K562 (cell line): ENCODE data around the gene NDOR1. TPM values are rescaled to one million over a fixed set of nuclear protein-coding genes. Genes with fewer than 3 reads are reported as not detected.

ENCODE experiments used
- ATAC-seq: fragments of 200-7000 bp; cut with Tn5 transposase; 3 replicates; pipeline ENCODE4 v1.9.1; 2020; ENCODE audit warnings: moderate library complexity
- BruUV-seq: library from RNA; stranded (reverse); fragments of 400-500 nt; replicated peaks from 2 replicates; lab custom pipeline; 2021; lab: Mats Ljungman, UMichigan
- CTCF ChIA-PET: fragments of 300-600 bp; formaldehyde crosslinking; extraction: SDS; loops from one replicate; lab custom pipeline; 2021; ENCODE audit warnings: low intra/inter-chr PET ratio; lab: Yijun Ruan, JAX
- POLR2A ChIA-PET: fragments of 300-600, 350-650 bp; sonication (Branson Sonifier 250); formaldehyde crosslinking; extraction: SDS; loops from one replicate; lab custom pipeline; 2021; ENCODE audit warnings: antibody characterized with exemption, inconsistent platforms; lab: Yijun Ruan, JAX
- DNase-seq, 4 experiments: peaks; one replicate each; pipeline versions ENCODE4 v3.0.0 to v3.0.0-alpha.2; 2011 to 2018; ENCODE audit warnings: low spot score in 3 of 4, mixed read lengths in 3 of 4; ENCODE audit errors: extremely low read depth in 1 of 4
- FAIRE-seq: peaks from 2 replicates; lab custom pipeline; 2011; peaks lifted over from hg19 to GRCh38; lab: Jason Lieb, UNC
- H2AFZ ChIP-seq: 2 replicates; pipeline ENCODE4 v1.6.0; 2011; ENCODE audit warnings: low read depth, low read length, control low read depth, inconsistent platforms
- H3K27ac ChIP-seq: fragments of 200-600 bp; 3 replicates; pipeline ENCODE4 v1.8.0; 2011; ENCODE audit warnings: low read depth, mild to moderate bottlenecking, control low read depth, inconsistent platforms, low read length, moderate library complexity, mixed read lengths; ENCODE audit errors: extremely low read depth
- H3K27me3 ChIP-seq, 2 experiments: fragments of 300-600 bp in 1 of 2; 2 replicates in 1 of 2; 3 replicates in 1 of 2; pipeline versions ENCODE4 v1.6.0 to v1.8.0; 2011; ENCODE audit warnings: inconsistent platforms in 2 of 2, low read length in 2 of 2, mild to moderate bottlenecking in 1 of 2, mixed read lengths in 1 of 2, moderate library complexity in 1 of 2; ENCODE audit not compliant: control insufficient read depth in 2 of 2, insufficient read depth in 2 of 2
- H3K36me3 ChIP-seq: fragments of 300-600 bp; 3 replicates; pipeline ENCODE4 v1.8.0; 2011; ENCODE audit warnings: mild to moderate bottlenecking, low read length, inconsistent platforms; ENCODE audit not compliant: control insufficient read depth, insufficient read depth
- H3K4me1 ChIP-seq, 2 experiments: fragments of 200-600 bp in 1 of 2; replicated peaks in 1 of 2; 2 replicates in 1 of 2; 3 replicates in 1 of 2; pipeline versions ENCODE4 v1.5.1 to v1.8.0; 2011; ENCODE audit warnings: inconsistent platforms in 2 of 2, low read length in 2 of 2, mild to moderate bottlenecking in 1 of 2, mixed read lengths in 1 of 2, moderate library complexity in 1 of 2; ENCODE audit not compliant: control insufficient read depth in 2 of 2, insufficient read depth in 2 of 2
- H3K4me2 ChIP-seq: 2 replicates; pipeline ENCODE4 v1.6.1; 2011; ENCODE audit warnings: low read length, control low read depth, inconsistent platforms, mixed read lengths; ENCODE audit not compliant: insufficient read depth
- H3K4me3 ChIP-seq: fragments of 200-600 bp; sonication (generic), shearing (Covaris generic); 2 replicates; pipeline ENCODE4 v1.5.1; 2016; ENCODE audit warnings: control low read depth, inconsistent platforms
- H3K79me2 ChIP-seq: fragments of 200-600 bp; 3 replicates; pipeline ENCODE4 v1.8.0; 2011; ENCODE audit warnings: low read length, inconsistent platforms; ENCODE audit not compliant: control insufficient read depth, insufficient read depth
- H3K9ac ChIP-seq, 2 experiments: 2 replicates each; pipeline versions ENCODE4 v1.6.0 to v1.6.1; 2011; ENCODE audit warnings: low read depth in 2 of 2, low read length in 2 of 2, control low read depth in 1 of 2, inconsistent platforms in 1 of 2, mild to moderate bottlenecking in 1 of 2, mixed read lengths in 1 of 2; ENCODE audit not compliant: insufficient read depth in 1 of 2
- H3K9me1 ChIP-seq: one replicate; pipeline ENCODE4 v1.6.0; 2011; ENCODE audit warnings: inconsistent platforms, mild to moderate bottlenecking, low read length, moderate library complexity; ENCODE audit not compliant: control insufficient read depth, insufficient read depth
- H3K9me3 ChIP-seq: replicated peaks from 2 replicates; pipeline ENCODE4 v1.5.1; 2011; ENCODE audit warnings: low read depth, low read length, inconsistent platforms; ENCODE audit not compliant: control insufficient read depth, insufficient read depth
- H4K20me1 ChIP-seq: replicated peaks from 2 replicates; pipeline ENCODE4 v1.6.1; 2011; ENCODE audit warnings: low read length, inconsistent platforms, mixed read lengths; ENCODE audit not compliant: control insufficient read depth, insufficient read depth
- ELF4 ChIP-seq: fragments of 450-650 bp; formaldehyde crosslinking; IDR thresholded peaks from 2 replicates; pipeline ENCODE4 v1.4.0; 2022; ENCODE audit warnings: missing genetic modification characterization
- ESRRA ChIP-seq: fragments of 450-650 bp; IDR thresholded peaks from 2 replicates; pipeline ENCODE4 v1.6.1; 2014; ENCODE audit warnings: low read depth, mild to moderate bottlenecking, moderate library complexity, borderline replicate concordance
- GABPB2 ChIP-seq: fragments of 250-450 bp; sonication (Bioruptor Pico); conservative IDR thresholded peaks from 2 replicates; pipeline ENCODE4 v1.5.1; 2021; ENCODE audit warnings: mild to moderate bottlenecking
- HNRNPH1 ChIP-seq: fragments of 200-400 bp; formaldehyde crosslinking; optimal IDR thresholded peaks from 2 replicates; pipeline ENCODE3; 2017; ENCODE audit warnings: low read depth, mild to moderate bottlenecking, low read length, moderate library complexity
- KAT7 ChIP-seq: sonication (generic); formaldehyde crosslinking; IDR thresholded peaks from 2 replicates; pipeline ENCODE4 v1.8.0; 2022; ENCODE audit warnings: missing genetic modification reagents, mild to moderate bottlenecking, borderline replicate concordance
- PHF20 ChIP-seq: fragments of 450-650 bp; IDR thresholded peaks from 2 replicates; pipeline ENCODE4 v1.6.1; 2018; ENCODE audit not compliant: partially characterized antibody
- PHF21A ChIP-seq: fragments of 450-650 bp; IDR thresholded peaks from 2 replicates; pipeline ENCODE4 v1.6.1; 2017; ENCODE audit warnings: low read depth, borderline replicate concordance
- POU5F1 ChIP-seq: fragments of 150-350 bp; IDR thresholded peaks from 2 replicates; pipeline ENCODE4 v1.6.1; 2014; ENCODE audit warnings: borderline replicate concordance, low read length, low read depth, mild to moderate bottlenecking; ENCODE audit not compliant: partially characterized antibody
- RBBP5 ChIP-seq: fragments of 200-600 bp; sonication (generic); IDR thresholded peaks from 2 replicates; pipeline ENCODE4 v1.6.1; 2012; ENCODE audit warnings: borderline replicate concordance, mild to moderate bottlenecking, low read length, control low read depth, inconsistent platforms; ENCODE audit not compliant: insufficient read depth, poor library complexity, severe bottlenecking
- RHOXF2B ChIP-seq: fragments of 250-450 bp; sonication (Bioruptor Pico); conservative IDR thresholded peaks from 2 replicates; pipeline ENCODE4 v1.5.1; 2021
- TBL1XR1 ChIP-seq, 2 experiments: IDR thresholded peaks; 2 replicates each; pipeline ENCODE4 v1.6.1; 2012; ENCODE audit warnings: improper control_type of control experiment in 2 of 2, low read length in 2 of 2, mild to moderate bottlenecking in 1 of 2
- TCFL5 ChIP-seq: fragments of 250-450 bp; sonication (Bioruptor Pico); conservative IDR thresholded peaks from 2 replicates; pipeline ENCODE4 v1.6.1; 2021; ENCODE audit warnings: mild to moderate bottlenecking, moderate library complexity, matching md5 sums
- U2AF1 ChIP-seq: fragments of 200-400 bp; formaldehyde crosslinking; optimal IDR thresholded peaks from 2 replicates; pipeline ENCODE3; 2017; ENCODE audit warnings: mild to moderate bottlenecking, low read depth, low read length, moderate library complexity
- XRCC4 ChIP-seq: IDR thresholded peaks from one replicate; pipeline ENCODE4 v1.6.1; 2011; ENCODE audit not compliant: insufficient read depth, insufficient read length; ENCODE audit errors: extremely low read depth
- ZC3H11A ChIP-seq: IDR thresholded peaks from 2 replicates; pipeline ENCODE4 v1.6.1; 2012; ENCODE audit warnings: low read depth, low read length, improper control_type of control experiment
- ZSCAN32 ChIP-seq: fragments of 450-650 bp; formaldehyde crosslinking; IDR thresholded peaks from 2 replicates; pipeline ENCODE4 v1.4.0; 2020; ENCODE audit warnings: mild to moderate bottlenecking, moderate library complexity
- WGBS: fragments of 100-300 bp; shearing (Covaris generic); methylation state at CpG from one replicate; pipeline ENCODE4 v1.1.6; 2016; ENCODE audit warnings: low coverage, mixed read lengths; ENCODE audit not compliant: insufficient coverage; ENCODE audit errors: missing lambda C conversion rate; 5-methylcytosine and 5-hydroxymethylcytosine counted together
- in situ Hi-C: fragments of 300-500 bp; cut with MboI; formaldehyde crosslinking; loops from 4 replicates; pipeline ENCODE4 v1.15.0; 2018; ENCODE audit warnings: inconsistent platforms, mixed read lengths
- intact Hi-C: fragments of 100-400 bp; cut with micrococcal nuclease; formaldehyde crosslinking; loops from 2 replicates; pipeline ENCODE4 v1.14.2; 2022
- polyA plus RNA-seq, 8 experiments: library from polyadenylated mRNA; depleted of rRNA in 4 of 8; stranded (reverse) in 5 of 8; unstranded in 3 of 8; fragments of >200 nt; fragmentation: Nextera tagmentation in 2 of 8; fragmentation: Illumina TruSeq in 1 of 8; extraction: Ambion mirVana in 2 of 8; extraction: Trizol in 1 of 8; gene quantifications; 2 replicates each; pipeline versions ENCODE4 v1.2.1 to v1.2.3, GENCODE V29; 2011 to 2014; ENCODE audit warnings: inconsistent platforms in 1 of 8, missing spikeins in 1 of 8
- total RNA-seq, 7 experiments: library from RNA; depleted of rRNA in 6 of 7; stranded (reverse); fragments of >200 nt in 6 of 7; fragmentation: Illumina TruSeq in 2 of 7; extraction: Trizol in 2 of 7; gene quantifications; 2 replicates each; pipeline versions ENCODE4 v1.2.1 to v1.2.3, GENCODE V29; 2011 to 2021; ENCODE audit warnings: low replicate concordance in 1 of 7
- TF ChIP-seq, protein P1 (sequence below): fragments of 450-650 bp; IDR thresholded peaks from 2 replicates; pipeline ENCODE4 v1.7.0; 2016; ENCODE audit warnings: borderline replicate concordance
- TF ChIP-seq, protein P2 (sequence below): conservative IDR thresholded peaks from 2 replicates; pipeline ENCODE4 v1.6.1; 2011; ENCODE audit warnings: low read depth, mild to moderate bottlenecking, low read length; ENCODE audit not compliant: control insufficient read depth

NDOR1 gene
- total and polyA plus RNA-seq, 9 of the 15 experiments (the other 6 are each of a cell fraction or from before 2014, with no cell fraction given): 0.06 to 36.9 (median 6.9) TPM

DNA sequence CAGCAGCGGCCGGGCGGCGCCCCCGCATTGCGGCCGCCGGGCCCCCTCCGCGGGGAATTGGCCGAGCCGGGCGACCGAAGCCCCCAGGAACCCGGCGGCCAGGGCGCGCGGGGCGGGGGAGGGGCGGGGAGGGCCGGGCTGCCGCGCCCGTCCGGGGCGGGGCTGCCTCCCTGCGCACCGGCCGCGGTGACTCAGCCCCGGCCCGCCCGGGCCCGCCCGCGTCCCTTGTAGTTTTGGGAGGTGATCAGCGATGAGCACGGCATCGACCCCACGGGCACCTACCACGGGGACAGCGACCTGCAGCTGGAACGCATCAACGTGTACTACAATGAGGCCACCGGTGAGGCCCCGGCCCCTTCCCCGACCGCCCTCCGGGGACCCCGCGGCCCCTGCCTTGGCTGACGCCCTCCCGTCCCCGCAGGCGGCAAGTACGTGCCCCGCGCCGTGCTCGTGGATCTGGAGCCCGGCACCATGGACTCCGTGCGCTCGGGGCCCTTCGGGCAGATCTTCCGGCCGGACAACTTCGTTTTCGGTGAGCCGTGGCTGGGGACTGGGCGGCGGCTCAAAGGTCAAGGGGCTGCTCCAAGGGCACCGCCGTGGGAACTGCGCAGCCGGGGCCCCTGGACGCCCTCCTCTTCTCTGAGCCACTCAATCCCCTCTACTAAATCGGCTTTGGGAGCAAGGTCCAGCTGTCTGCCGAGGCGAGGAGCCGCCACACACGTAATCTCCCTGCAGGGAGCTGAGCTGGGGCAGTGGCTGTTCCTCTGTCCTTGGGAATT is 36.2 kb downstream of the NDOR1 start:
- intact Hi-C loops: loop anchor here (1.0 to 10.0 kb wide), 4 partner anchors 13 to 457 kb away; partner anchors contain the start of genes NELFB, NRARP and TOR4A
- Histone ChIP-seq H3K9me3 (no peaks in the 10 kb centered on the region), H4K20me1 (peaks cover 30% of the 10 kb centered on the region), H2AFZ (no peak overlapping the region), H3K9me1 (peaks cover 4% of the 10 kb centered on the region), H3K4me2 (peak overlapping the region; percentile 95), H3K79me2 (peaks cover 57% of the 10 kb centered on the region), H3K36me3 (peaks cover 30% of the 10 kb centered on the region), H3K4me3 (peak overlapping the region; percentile 96), H3K4me1 (peaks cover 28 to 91% of the 10 kb centered on the region in 2 experiments), H3K27ac (peak overlapping the region; percentile 90), H3K27me3 (no peaks in the 10 kb centered on the region), H3K9ac (peak overlapping the region; percentile 87 to 100)
- in situ Hi-C loops: loop anchor here (25.0 kb wide), 1 partner anchor 454 kb away; the partner anchor contains the start of genes CCDC183 and TMEM141
- no TSS peak for BruUV-seq
- under 1% methylated on average over 43 of the region's 83 CpGs for WGBS
- POLR2A ChIA-PET: interaction anchor here (0.6 to 6.5 kb wide), 29 partner anchors 9 to 515 kb away, joined by 3 to 221 read pairs (median 5); partner anchors contain the start of genes ANAPC2, CYSRT1, NELFB and SLC34A3
- DNase-seq (peak; percentile 77 to 88 (median 85)), FAIRE-seq (no peak), ATAC-seq (peak; percentile 11)
- CTCF ChIA-PET: no interaction called here
- TF ChIP-seq U2AF1 (peak; percentile 71), PHF20 (peak; percentile 25), TBL1XR1 (IDR thresholded peaks at IDR 0.05; ENCODE audit: low read length in 2 of 2) (peak in 1 of 2 experiments; percentile 0; a peak in 2 of 4 replicates), GABPB2 (CRISPR knock-in tag) (no peak), RBBP5 (peak; percentile 62), TCFL5 (CRISPR knock-in tag) (no peak), ESRRA (peak; percentile 56), ZSCAN32 (CRISPR knock-in tag) (no peak), RHOXF2B (no peak), ELF4 (0 out of 2 replicates have a peak, but pooled peaks have one; percentile 35), HNRNPH1 (no peak), PHF21A (no peak), ZC3H11A (no peak), XRCC4 (no peak), POU5F1 (no peak), KAT7 (peak; percentile 90)
- TF ChIP-seq, protein P1, sequence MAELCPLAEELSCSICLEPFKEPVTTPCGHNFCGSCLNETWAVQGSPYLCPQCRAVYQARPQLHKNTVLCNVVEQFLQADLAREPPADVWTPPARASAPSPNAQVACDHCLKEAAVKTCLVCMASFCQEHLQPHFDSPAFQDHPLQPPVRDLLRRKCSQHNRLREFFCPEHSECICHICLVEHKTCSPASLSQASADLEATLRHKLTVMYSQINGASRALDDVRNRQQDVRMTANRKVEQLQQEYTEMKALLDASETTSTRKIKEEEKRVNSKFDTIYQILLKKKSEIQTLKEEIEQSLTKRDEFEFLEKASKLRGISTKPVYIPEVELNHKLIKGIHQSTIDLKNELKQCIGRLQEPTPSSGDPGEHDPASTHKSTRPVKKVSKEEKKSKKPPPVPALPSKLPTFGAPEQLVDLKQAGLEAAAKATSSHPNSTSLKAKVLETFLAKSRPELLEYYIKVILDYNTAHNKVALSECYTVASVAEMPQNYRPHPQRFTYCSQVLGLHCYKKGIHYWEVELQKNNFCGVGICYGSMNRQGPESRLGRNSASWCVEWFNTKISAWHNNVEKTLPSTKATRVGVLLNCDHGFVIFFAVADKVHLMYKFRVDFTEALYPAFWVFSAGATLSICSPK: no peak
- TF ChIP-seq, protein P2, sequence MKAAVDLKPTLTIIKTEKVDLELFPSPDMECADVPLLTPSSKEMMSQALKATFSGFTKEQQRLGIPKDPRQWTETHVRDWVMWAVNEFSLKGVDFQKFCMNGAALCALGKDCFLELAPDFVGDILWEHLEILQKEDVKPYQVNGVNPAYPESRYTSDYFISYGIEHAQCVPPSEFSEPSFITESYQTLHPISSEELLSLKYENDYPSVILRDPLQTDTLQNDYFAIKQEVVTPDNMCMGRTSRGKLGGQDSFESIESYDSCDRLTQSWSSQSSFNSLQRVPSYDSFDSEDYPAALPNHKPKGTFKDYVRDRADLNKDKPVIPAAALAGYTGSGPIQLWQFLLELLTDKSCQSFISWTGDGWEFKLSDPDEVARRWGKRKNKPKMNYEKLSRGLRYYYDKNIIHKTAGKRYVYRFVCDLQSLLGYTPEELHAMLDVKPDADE: 0 out of 2 replicates have a peak, but pooled peaks have one; percentile 48
